B cell (primary cell): ENCODE measurements around the gene PLXNA1.

ENCODE experiments used
- CTCF ChIP-seq: fragments of 200-600 bp; IDR thresholded peaks from one replicate; pipeline ENCODE4 v1.8.0; 2022; ENCODE audit warnings: antibody characterized with exemption, mild to moderate bottlenecking
- EZH2 ChIP-seq: IDR thresholded peaks from 2 replicates; pipeline ENCODE4 v1.6.1; 2012; ENCODE audit warnings: borderline replicate concordance, low read depth, mild to moderate bottlenecking, moderate library complexity, low read length; ENCODE audit not compliant: insufficient read depth, poor library complexity, severe bottlenecking

GRCh38 chr3:126993436-126993835, 10.5 kb downstream of the PLXNA1 start:
- TF ChIP-seq CTCF: no peak
- no peak for TF ChIP-seq EZH2
